ENCODE measurements around the gene PLIN4. TPM values are rescaled to one million over a fixed set of nuclear protein-coding genes. Genes with fewer than 3 reads are reported as not detected.

Gene PLIN4
- total RNA-seq, 1 donor: under 0.01 TPM

DNA sequence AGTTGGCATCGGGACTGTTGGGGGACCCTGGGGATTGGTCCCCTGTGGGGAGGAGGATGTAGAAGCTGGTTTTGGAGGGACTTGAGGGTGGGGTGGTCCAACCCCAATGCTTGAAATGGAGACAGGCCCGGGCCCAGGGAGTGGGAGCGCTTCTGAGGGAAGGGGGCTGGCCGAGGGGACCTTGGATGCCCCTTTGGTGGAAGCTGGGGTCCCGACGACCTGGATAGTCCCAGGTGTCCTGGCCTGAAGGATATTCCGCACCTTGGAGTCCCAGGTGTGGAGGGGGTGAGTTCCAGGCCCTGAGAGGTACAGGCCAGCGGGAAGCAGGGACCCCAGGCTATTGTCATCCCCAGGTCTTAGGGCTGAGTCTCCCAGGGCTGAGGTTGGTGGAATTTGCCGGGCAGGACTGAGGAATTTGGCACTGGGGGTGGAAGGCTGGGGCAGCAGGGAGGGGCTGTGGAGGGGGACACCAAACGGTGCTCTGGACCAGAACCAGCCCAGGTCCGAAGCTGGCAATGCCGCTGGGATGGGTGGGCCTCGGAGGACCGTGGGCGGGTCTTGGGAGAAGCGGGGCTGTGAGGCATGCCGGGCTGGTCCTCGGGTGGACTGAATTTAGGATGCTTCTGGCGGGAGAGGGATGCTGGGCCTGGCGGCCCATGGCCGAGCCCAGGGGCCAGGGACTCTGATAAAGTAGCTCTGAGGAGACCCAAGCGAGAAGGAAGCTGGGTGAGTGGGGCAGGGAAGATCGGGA is 44.3 kb downstream of the PLIN4 start:
- H3K36me3 ChIP-seq (ENCODE audit: insufficient read depth, low read length): peaks cover 26% of the 10 kb centered on the region
- H3K9me3 ChIP-seq (ENCODE audit: low read depth, low read length): no peaks in the 10 kb centered on the region
- H3K27ac ChIP-seq (ENCODE audit: low read depth, low read length): peak overlapping the region; percentile 12
- peak overlapping the region; percentile 53 for H2AFZ ChIP-seq (ENCODE audit: low read length)
- TF ChIP-seq, protein P1, sequence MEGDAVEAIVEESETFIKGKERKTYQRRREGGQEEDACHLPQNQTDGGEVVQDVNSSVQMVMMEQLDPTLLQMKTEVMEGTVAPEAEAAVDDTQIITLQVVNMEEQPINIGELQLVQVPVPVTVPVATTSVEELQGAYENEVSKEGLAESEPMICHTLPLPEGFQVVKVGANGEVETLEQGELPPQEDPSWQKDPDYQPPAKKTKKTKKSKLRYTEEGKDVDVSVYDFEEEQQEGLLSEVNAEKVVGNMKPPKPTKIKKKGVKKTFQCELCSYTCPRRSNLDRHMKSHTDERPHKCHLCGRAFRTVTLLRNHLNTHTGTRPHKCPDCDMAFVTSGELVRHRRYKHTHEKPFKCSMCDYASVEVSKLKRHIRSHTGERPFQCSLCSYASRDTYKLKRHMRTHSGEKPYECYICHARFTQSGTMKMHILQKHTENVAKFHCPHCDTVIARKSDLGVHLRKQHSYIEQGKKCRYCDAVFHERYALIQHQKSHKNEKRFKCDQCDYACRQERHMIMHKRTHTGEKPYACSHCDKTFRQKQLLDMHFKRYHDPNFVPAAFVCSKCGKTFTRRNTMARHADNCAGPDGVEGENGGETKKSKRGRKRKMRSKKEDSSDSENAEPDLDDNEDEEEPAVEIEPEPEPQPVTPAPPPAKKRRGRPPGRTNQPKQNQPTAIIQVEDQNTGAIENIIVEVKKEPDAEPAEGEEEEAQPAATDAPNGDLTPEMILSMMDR (IDR thresholded peaks at IDR 0.05; ENCODE audit: extremely low read depth, low read depth, low read length): no peak
- no peaks in the 10 kb centered on the region for H3K27me3 ChIP-seq (ENCODE audit: insufficient read depth, low read length)
- H3K4me1 ChIP-seq (ENCODE audit: insufficient read depth, low read length): peaks cover 17% of the 10 kb centered on the region
- peaks cover 49% of the 10 kb centered on the region for H3K79me2 ChIP-seq (ENCODE audit: insufficient read depth, low read length)
- H3K4me2 ChIP-seq (ENCODE audit: insufficient read depth, low read length): peak overlapping the region; percentile 93
- peak; percentile 92 for DNase-seq (ENCODE audit: insufficient read length, low spot score, missing footprints)
- H3K4me3 ChIP-seq (ENCODE audit: insufficient read depth, low read length): peak overlapping the region; percentile 83
- H4K20me1 ChIP-seq (ENCODE audit: insufficient read depth, low read length): peaks cover 18% of the 10 kb centered on the region

- H3K4me1 ChIP-seq (ENCODE audit: insufficient read depth, low read length): peaks cover 17% of the 10 kb centered on the region
- TF ChIP-seq, protein P1 (IDR thresholded peaks at IDR 0.05; ENCODE audit: extremely low read depth, low read depth, low read length): no peak
- no peaks in the 10 kb centered on the region for H3K27me3 ChIP-seq (ENCODE audit: insufficient read depth, low read length)
- peak overlapping the region; percentile 51 for H3K27ac ChIP-seq (ENCODE audit: low read depth, low read length)
- H3K4me3 ChIP-seq (ENCODE audit: insufficient read depth, low read length): peak overlapping the region; percentile 83
- peaks cover 49% of the 10 kb centered on the region for H3K79me2 ChIP-seq (ENCODE audit: insufficient read depth, low read length)
- H4K20me1 ChIP-seq (ENCODE audit: insufficient read depth, low read length): peaks cover 18% of the 10 kb centered on the region
- DNase-seq (ENCODE audit: insufficient read length, low spot score, missing footprints): peak; percentile 81
- peak overlapping the region; percentile 93 for H3K4me2 ChIP-seq (ENCODE audit: insufficient read depth, low read length)
- H3K36me3 ChIP-seq (ENCODE audit: insufficient read depth, low read length): peaks cover 22% of the 10 kb centered on the region
- no peak overlapping the region for H2AFZ ChIP-seq (ENCODE audit: low read length)
- no peaks in the 10 kb centered on the region for H3K9me3 ChIP-seq (ENCODE audit: low read depth, low read length)
Measured at GRCh38 chr19:4473011-4473762, 45.1 kb downstream of the PLIN4 start.

DNA sequence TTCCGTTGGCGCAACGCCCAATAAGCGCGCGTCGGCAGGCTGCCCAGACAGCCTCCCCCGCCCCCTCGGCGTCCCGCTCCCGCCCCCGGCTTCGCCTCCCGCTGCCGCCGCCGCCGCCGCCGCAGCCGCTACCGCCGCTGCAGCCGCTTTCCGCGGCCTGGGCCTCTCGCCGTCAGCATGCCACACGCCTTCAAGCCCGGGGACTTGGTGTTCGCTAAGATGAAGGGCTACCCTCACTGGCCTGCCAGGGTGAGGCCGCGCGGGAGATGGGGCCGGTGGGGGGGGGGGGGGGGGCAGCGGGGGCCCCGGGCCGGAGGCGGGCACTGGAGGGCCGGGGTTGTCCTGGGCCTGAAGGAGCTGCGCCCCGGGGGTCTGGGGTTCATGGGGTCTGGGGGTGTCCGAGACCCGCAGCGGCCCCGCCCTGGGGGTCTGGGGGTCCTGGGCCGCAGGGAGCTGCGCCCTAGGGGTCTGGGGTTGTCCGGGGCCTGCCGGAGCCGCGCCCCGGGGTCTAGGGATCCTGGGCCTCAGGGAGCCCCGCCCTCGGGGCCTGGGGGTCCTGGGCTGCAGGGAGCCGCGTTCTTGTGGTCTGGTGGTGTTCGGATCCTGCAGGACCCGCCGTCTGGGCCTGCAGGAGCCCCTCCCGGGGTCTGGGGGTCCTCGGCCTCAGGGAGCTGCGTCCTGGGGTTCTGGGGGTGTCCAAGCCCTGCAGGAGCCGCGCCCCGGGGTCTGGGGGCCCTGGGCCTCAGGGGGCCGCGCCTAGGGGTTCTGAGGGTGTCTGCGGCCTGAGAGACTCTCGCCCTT is 45.9 kb downstream of the PLIN4 start, which contains the start of gene HDGFL2:
TSS of gene HDGFL2 (plus strand) at position 124 of the 801 bp plus-strand sequence. CDS start at position 178, 54 bp downstream.
- H3K79me2 ChIP-seq (ENCODE audit: insufficient read depth, low read length): peaks cover 46% of the 10 kb centered on the region
- TF ChIP-seq, protein P1 (IDR thresholded peaks at IDR 0.05; ENCODE audit: extremely low read depth, low read depth, low read length): no peak
- peaks cover 17% of the 10 kb centered on the region for H3K4me1 ChIP-seq (ENCODE audit: insufficient read depth, low read length)
- H3K27ac ChIP-seq (ENCODE audit: low read depth, low read length): peak within 1 kb of the TSS; percentile 89
- no peak for DNase-seq (ENCODE audit: insufficient read length, low spot score, missing footprints)
- H3K9me3 ChIP-seq (ENCODE audit: low read depth, low read length): no peaks in the 10 kb centered on the region
- H3K4me3 ChIP-seq (ENCODE audit: insufficient read depth, low read length): peak within 1 kb of the TSS; percentile 83
- peak within 1 kb of the TSS; percentile 97 for H2AFZ ChIP-seq (ENCODE audit: low read length)
- H3K27me3 ChIP-seq (ENCODE audit: insufficient read depth, low read length): no peaks in the 10 kb centered on the region
- peaks cover 18% of the 10 kb centered on the region for H4K20me1 ChIP-seq (ENCODE audit: insufficient read depth, low read length)
- H3K4me2 ChIP-seq (ENCODE audit: insufficient read depth, low read length): peak within 1 kb of the TSS; percentile 97
- H3K36me3 ChIP-seq (ENCODE audit: insufficient read depth, low read length): peaks cover 19% of the 10 kb centered on the region

Measured in osteoblast (primary cell).